GM12878 (cell line): ENCODE measurements around the gene DIPK1A. TPM values are rescaled to one million over a fixed set of nuclear protein-coding genes. Genes with fewer than 3 reads are reported as not detected.

ENCODE experiments used
- ATF3 ChIP-seq: IDR thresholded peaks from 2 replicates; pipeline ENCODE4 v1.6.1; 2011; ENCODE audit warnings: low read depth, mild to moderate bottlenecking, low read length, moderate library complexity, borderline replicate concordance; ENCODE audit errors: extremely low read depth
- BACH1 ChIP-seq: fragments of 450-650 bp; IDR thresholded peaks from 2 replicates; pipeline ENCODE4 v1.6.1; 2017; ENCODE audit warnings: mild to moderate bottlenecking, borderline replicate concordance
- BCL11A ChIP-seq: IDR thresholded peaks from 2 replicates; pipeline ENCODE4 v1.6.1; 2011; ENCODE audit warnings: low read depth, low read length
- CBX3 ChIP-seq: fragments of 200-600 bp; sonication (generic); IDR thresholded peaks from 2 replicates; pipeline ENCODE4 v1.6.1; 2016; ENCODE audit warnings: low read depth, borderline replicate concordance
- CBX5 ChIP-seq: sonication (generic); IDR thresholded peaks from 2 replicates; pipeline ENCODE4 v1.6.1; 2016; ENCODE audit warnings: low read depth, moderate library complexity, mild to moderate bottlenecking, inconsistent platforms
- EED ChIP-seq: sonication (generic); IDR thresholded peaks from 2 replicates; pipeline ENCODE4 v1.6.1; 2016; ENCODE audit warnings: antibody characterized with exemption, low read depth
- EZH2 ChIP-seq: IDR thresholded peaks from 2 replicates; pipeline ENCODE4 v1.6.1; 2012; ENCODE audit warnings: low read depth, mild to moderate bottlenecking, control low read depth, inconsistent platforms, low read length, borderline replicate concordance; ENCODE audit not compliant: control insufficient read depth
- GABPA ChIP-seq: IDR thresholded peaks from 2 replicates; pipeline ENCODE4 v1.6.1; 2014; ENCODE audit warnings: antibody characterized with exemption, low read depth, mild to moderate bottlenecking, inconsistent platforms
- MTA2 ChIP-seq: fragments of 450-650 bp; IDR thresholded peaks from 2 replicates; pipeline ENCODE4 v1.6.1; 2016; ENCODE audit warnings: low read depth, mild to moderate bottlenecking, moderate library complexity
- MYC ChIP-seq: IDR thresholded peaks from 2 replicates; pipeline ENCODE4 v1.6.1; 2011; ENCODE audit warnings: mild to moderate bottlenecking, low read length, moderate library complexity, inconsistent platforms; ENCODE audit not compliant: insufficient read depth, insufficient replicate concordance, insufficient read length, severe bottlenecking
- NFIC ChIP-seq: IDR thresholded peaks from 2 replicates; pipeline ENCODE4 v1.6.1; 2012; ENCODE audit warnings: low read depth, mild to moderate bottlenecking, inconsistent platforms, low read length, moderate library complexity
- NFXL1 ChIP-seq: fragments of 450-650 bp; IDR thresholded peaks from 2 replicates; pipeline ENCODE4 v1.6.1; 2017; ENCODE audit warnings: antibody characterized with exemption, mild to moderate bottlenecking, borderline replicate concordance
- PAX8 ChIP-seq: fragments of 450-650 bp; IDR thresholded peaks from 2 replicates; pipeline ENCODE4 v1.6.1; 2017; ENCODE audit warnings: mild to moderate bottlenecking, moderate library complexity
- PBX3 ChIP-seq: IDR thresholded peaks from 2 replicates; pipeline ENCODE4 v1.6.1; 2011; ENCODE audit warnings: mild to moderate bottlenecking, low read depth, low read length, moderate library complexity; ENCODE audit not compliant: insufficient replicate concordance
- PKNOX1 ChIP-seq: fragments of 450-650 bp; IDR thresholded peaks from 2 replicates; pipeline ENCODE4 v1.6.1; 2016; ENCODE audit warnings: mild to moderate bottlenecking
- PML ChIP-seq: IDR thresholded peaks from 2 replicates; pipeline ENCODE4 v1.6.1; 2012; ENCODE audit warnings: low read length, inconsistent platforms
- POLR2A ChIP-seq: IDR thresholded peaks from 2 replicates; pipeline ENCODE4 v1.6.1; 2011; ENCODE audit warnings: low read depth, mild to moderate bottlenecking, low read length
- RELB ChIP-seq: fragments of 450-650 bp; IDR thresholded peaks from 2 replicates; pipeline ENCODE4 v1.6.1; 2017; ENCODE audit warnings: low read depth, mild to moderate bottlenecking, moderate library complexity
- TARDBP ChIP-seq: IDR thresholded peaks from 2 replicates; pipeline ENCODE4 v1.6.1; 2016; ENCODE audit warnings: borderline replicate concordance
- TBL1XR1 ChIP-seq: IDR thresholded peaks from 2 replicates; pipeline ENCODE4 v1.6.1; 2012; ENCODE audit warnings: low read depth, low read length, improper control_type of control experiment
- USF2 ChIP-seq: IDR thresholded peaks from 2 replicates; pipeline ENCODE4 v1.6.1; 2011; ENCODE audit warnings: low read depth, low read length, improper control_type of control experiment, borderline replicate concordance
- ZNF217 ChIP-seq: fragments of 450-650 bp; IDR thresholded peaks from 2 replicates; pipeline ENCODE4 v1.6.1; 2017; ENCODE audit warnings: antibody characterized with exemption, mild to moderate bottlenecking
- ZNF384 ChIP-seq: IDR thresholded peaks from 2 replicates; pipeline ENCODE4 v1.6.1; 2012; ENCODE audit warnings: low read depth, mild to moderate bottlenecking, low read length, improper control_type of control experiment, borderline replicate concordance
- polyA plus RNA-seq, 11 experiments: library from polyadenylated mRNA; depleted of rRNA in 4 of 11; unstranded in 6 of 11; stranded (reverse) in 5 of 11; fragments of >200 nt; fragmentation: Nextera tagmentation in 4 of 11; fragmentation: Illumina TruSeq in 1 of 11; extraction: Ambion mirVana in 4 of 11; extraction: Trizol in 1 of 11; gene quantifications; 1 replicate in 1 of 11; 2 replicates in 10 of 11; pipeline versions ENCODE4 v1.2.1 to v1.2.3, GENCODE V29; 2011 to 2016; ENCODE audit warnings: inconsistent platforms in 2 of 11, missing spikeins in 2 of 11, low read depth in 1 of 11
- total RNA-seq, 4 experiments: library from RNA; depleted of rRNA in 3 of 4; stranded (reverse); fragments of >200 nt in 3 of 4; fragmentation: Illumina TruSeq in 1 of 4; extraction: Trizol in 1 of 4; gene quantifications; 2 replicates each; pipeline versions ENCODE4 v1.2.1 to v1.2.3, GENCODE V29; 2013 to 2021

DIPK1A gene
- total and polyA plus RNA-seq, 10 of the 15 experiments (the other 5 are each of a cell fraction or from before 2014, with no cell fraction given) = 4.9 to 15.0 (median 9.7) TPM

- TF ChIP-seq NFXL1 = no peak
- no peak for TF ChIP-seq BCL11A
- TF ChIP-seq TBL1XR1 = peak; percentile 64; the same call in 1 of the 2 replicates
- peak; percentile 41; the same call in 1 of the 2 replicates for TF ChIP-seq NFIC
- TF ChIP-seq RELB = peak; percentile 90
- TF ChIP-seq POLR2A = peak; percentile 100
- 0 out of 2 replicates have a peak, but pooled peaks have one; percentile 42 for TF ChIP-seq ZNF217
- TF ChIP-seq MYC = peak; percentile 100
- TF ChIP-seq GABPA = no peak
- TF ChIP-seq PKNOX1 = no peak; the same call in none of the 2 replicates
- TF ChIP-seq USF2 = no peak
- peak; percentile 46 for TF ChIP-seq TARDBP
- peak; percentile 70; the same call in 1 of the 2 replicates for TF ChIP-seq MTA2
- no peak for TF ChIP-seq ZNF384
- peak; percentile 95 for TF ChIP-seq BACH1
- TF ChIP-seq CBX3 = no peak
- peak; percentile 94 for TF ChIP-seq CBX5
- TF ChIP-seq ATF3 = no peak
- TF ChIP-seq PAX8 = no peak
- peak; percentile 56; the same call in 1 of the 2 replicates for TF ChIP-seq EED
- TF ChIP-seq EZH2 = no peak
- TF ChIP-seq PBX3 = no peak
- TF ChIP-seq PML = peak; percentile 100
Measured at GRCh38 chr1:92831762-92832536, 129.3 kb downstream of the DIPK1A start, which contains the start of gene RPL5 (continued).
